Measurements from ENCODE around the gene MAU2.

MAU2 gene

DNA sequence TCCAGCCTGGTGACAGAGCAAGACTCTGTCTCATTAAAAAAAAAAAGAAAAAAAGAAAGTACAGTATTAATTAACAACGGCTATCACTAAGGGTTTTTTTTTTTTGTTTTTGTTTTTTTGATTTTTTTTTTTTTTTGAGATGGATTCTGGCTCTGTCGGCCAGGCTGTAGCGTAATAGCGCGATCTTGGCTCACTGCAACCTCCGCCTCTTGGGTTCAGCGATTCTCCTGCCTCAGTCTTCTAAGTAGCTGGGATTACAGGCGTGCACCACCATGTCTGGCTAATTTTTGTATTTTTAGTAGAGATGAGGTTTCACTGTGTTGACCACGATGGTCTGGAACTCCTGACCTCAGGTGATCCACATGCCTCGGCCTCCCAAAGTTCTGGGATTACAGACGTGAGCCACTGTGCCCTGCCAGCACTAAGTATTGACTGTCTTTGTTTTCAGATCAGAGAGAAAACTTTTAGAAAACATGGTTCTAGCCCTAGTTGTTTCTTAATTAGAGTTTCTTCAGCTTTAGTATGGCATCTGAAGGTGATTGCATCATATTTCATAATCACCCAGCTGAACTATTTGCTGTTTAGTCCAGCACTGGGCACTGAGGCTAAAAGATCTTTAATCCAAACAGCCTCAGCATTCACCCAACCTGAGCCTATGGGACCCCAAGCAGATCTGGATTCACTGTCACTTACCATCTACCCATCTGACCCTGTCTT is 82.2 kb downstream of the MAU2 start:
- no peak overlapping the region for H3K9ac ChIP-seq (ENCODE audit: low read length)
- H3K4me3 ChIP-seq (ENCODE audit: low read length), result no peak overlapping the region
- no peak overlapping the region for H3K27ac ChIP-seq (ENCODE audit: low read depth, low read length)
- no peaks in the 10 kb centered on the region for H3K36me3 ChIP-seq (ENCODE audit: control insufficient read depth, insufficient read depth, low read length)
- H3K4me1 ChIP-seq (ENCODE audit: control insufficient read depth, insufficient read depth, low read length), result peaks cover 8% of the 10 kb centered on the region
- no peaks in the 10 kb centered on the region for H3K27me3 ChIP-seq (ENCODE audit: control insufficient read depth, insufficient read depth, low read length)

- Histone ChIP-seq H3K4me3 (ENCODE audit: low read length) (no peak overlapping the region), H3K36me3 (ENCODE audit: control insufficient read depth, insufficient read depth, low read length) (no peaks in the 10 kb centered on the region), H3K27ac (ENCODE audit: low read depth, low read length) (no peak overlapping the region), H3K9ac (ENCODE audit: low read length) (no peak overlapping the region), H3K4me1 (ENCODE audit: control insufficient read depth, insufficient read depth, low read length) (peaks cover 8% of the 10 kb centered on the region), H3K27me3 (ENCODE audit: control insufficient read depth, insufficient read depth, low read length) (no peaks in the 10 kb centered on the region)
Measured at GRCh38 chr19:19403373-19403901, 82.8 kb downstream of the MAU2 start.

- peak within 1 kb of the TSS; percentile 83 for H3K27ac ChIP-seq (ENCODE audit: low read depth, low read length)
- H3K9ac ChIP-seq (ENCODE audit: low read length), result peak within 1 kb of the TSS; percentile 7
- H3K36me3 ChIP-seq (ENCODE audit: control insufficient read depth, insufficient read depth, low read length), result no peaks in the 10 kb centered on the region
- H3K27me3 ChIP-seq (ENCODE audit: control insufficient read depth, insufficient read depth, low read length), result no peaks in the 10 kb centered on the region
- H3K4me3 ChIP-seq (ENCODE audit: low read length), result peak within 1 kb of the TSS; percentile 77
- peaks cover 11% of the 10 kb centered on the region for H3K4me1 ChIP-seq (ENCODE audit: control insufficient read depth, insufficient read depth, low read length)
Measured at GRCh38 chr19:19404879-19405860, 84.5 kb downstream of the MAU2 start, which contains the start of gene GATAD2A. Gene GATAD2A, plus strand, starts transcription at chr19:19405675. Its CDS starts 59,671 bp downstream, at chr19:19465346.

DNA sequence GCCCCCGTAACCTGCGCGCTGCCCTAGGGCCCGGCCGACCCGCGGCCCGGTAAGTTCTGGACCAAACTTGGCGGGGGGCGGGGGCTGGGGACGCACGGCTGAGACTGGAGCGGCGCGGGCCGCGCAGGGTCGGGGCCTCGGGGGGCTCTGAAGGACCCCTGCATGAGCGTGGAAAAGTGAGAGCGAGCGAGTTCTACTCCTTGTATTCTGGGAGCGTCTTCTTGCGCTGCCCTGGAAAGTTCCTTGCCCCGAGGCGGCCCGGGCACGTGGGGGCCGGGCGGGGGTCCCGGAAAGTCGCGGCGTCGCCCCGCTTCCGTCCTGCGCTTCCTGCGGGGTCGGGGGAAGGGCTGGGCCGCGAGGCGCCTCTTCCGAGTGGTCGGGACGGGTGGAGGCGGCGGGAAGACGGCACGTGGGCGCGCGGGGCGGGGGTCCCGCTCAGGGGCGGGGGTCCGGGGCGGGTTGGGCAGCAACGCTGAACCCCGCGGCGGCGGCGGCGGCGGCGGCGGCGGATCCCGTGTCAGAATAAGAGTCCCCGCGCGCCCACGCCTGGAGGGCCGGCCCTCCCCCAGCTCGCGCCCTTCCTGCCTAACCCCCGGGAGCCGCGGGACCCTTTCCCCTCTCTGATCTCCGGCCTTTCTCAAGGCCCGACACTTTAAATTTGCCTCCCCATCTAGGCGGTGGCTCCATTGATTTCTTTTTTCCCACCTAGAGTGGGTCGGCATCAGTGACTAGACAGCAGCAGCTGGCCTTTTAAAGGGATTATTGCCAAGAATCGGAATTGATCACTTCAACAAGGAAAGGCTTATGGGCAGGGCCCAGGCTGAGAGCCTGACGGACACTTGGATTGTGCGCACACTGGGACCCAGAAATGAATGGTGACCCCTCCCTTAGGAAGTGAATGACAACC is 85.6 kb downstream of the MAU2 start:
- Histone ChIP-seq H3K36me3 (ENCODE audit: control insufficient read depth, insufficient read depth, low read length) (no peaks in the 10 kb centered on the region), H3K27ac (ENCODE audit: low read depth, low read length) (peak overlapping the region; percentile 74), H3K4me3 (ENCODE audit: low read length) (peak overlapping the region; percentile 77), H3K4me1 (ENCODE audit: control insufficient read depth, insufficient read depth, low read length) (peaks cover 11% of the 10 kb centered on the region), H3K9ac (ENCODE audit: low read length) (peak overlapping the region; percentile 7), H3K27me3 (ENCODE audit: control insufficient read depth, insufficient read depth, low read length) (no peaks in the 10 kb centered on the region)

DNA sequence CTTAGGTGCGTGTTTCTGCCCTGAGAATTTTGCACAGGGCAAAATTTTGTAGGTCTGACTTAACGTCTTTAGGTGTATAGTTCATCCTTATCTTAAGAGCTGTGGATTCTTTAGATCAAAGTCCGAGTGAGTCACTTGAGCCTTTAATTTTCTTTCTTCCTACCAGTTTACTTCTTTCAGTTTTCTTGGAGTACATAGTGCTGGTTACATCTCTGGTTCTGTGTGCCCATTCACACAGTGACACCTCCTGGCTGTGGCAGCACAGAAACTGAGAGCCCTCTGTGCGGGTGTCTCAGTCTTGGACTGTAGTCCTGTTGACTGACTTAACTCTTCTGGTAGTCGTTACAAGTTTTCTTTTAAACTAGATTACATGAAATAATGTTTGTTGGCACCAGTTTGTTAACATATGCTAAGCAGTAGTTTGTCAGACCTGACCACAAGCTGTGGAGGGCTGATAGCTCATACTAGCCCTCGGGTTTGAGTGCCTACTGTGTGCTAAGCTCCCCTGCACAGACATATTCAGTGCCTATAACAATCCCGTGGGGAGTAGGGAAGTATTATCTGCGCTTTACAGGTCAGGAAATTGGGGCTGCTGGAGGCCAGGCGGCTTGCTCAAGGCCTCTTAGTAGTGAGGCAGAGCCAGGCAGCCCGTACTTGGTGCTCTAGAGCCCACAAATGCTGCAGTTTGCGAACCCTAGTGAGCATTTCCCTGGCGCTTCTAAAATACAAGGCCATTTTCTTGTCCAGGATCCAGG is 86.4 kb downstream of the MAU2 start:
- H3K4me1 ChIP-seq (ENCODE audit: control insufficient read depth, insufficient read depth, low read length), result peaks cover 11% of the 10 kb centered on the region
- peak overlapping the region; percentile 76 for H3K4me3 ChIP-seq (ENCODE audit: low read length)
- peak overlapping the region; percentile 53 for H3K27ac ChIP-seq (ENCODE audit: low read depth, low read length)
- H3K9ac ChIP-seq (ENCODE audit: low read length), result peak overlapping the region; percentile 49
- no peaks in the 10 kb centered on the region for H3K27me3 ChIP-seq (ENCODE audit: control insufficient read depth, insufficient read depth, low read length)
- no peaks in the 10 kb centered on the region for H3K36me3 ChIP-seq (ENCODE audit: control insufficient read depth, insufficient read depth, low read length)

DNA sequence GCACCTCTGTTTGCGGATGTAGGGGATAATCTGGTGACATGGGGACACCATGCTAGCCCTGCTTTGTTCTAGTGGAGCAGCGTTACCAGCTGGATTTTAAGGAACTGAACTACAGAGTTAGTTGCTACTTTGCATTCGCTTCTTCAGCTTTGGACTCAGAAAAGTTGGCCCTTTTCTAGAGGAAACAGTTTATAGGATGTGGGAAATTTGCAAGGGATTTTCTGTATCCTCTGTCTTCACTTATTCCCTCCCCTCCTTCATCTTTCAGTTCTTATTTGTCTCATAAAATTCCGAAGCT is 87.0 kb downstream of the MAU2 start:
- H3K9ac ChIP-seq (ENCODE audit: low read length), result peak overlapping the region; percentile 49
- H3K4me1 ChIP-seq (ENCODE audit: control insufficient read depth, insufficient read depth, low read length), result peaks cover 11% of the 10 kb centered on the region
- H3K36me3 ChIP-seq (ENCODE audit: control insufficient read depth, insufficient read depth, low read length), result no peaks in the 10 kb centered on the region
- H3K27ac ChIP-seq (ENCODE audit: low read depth, low read length), result no peak overlapping the region
- H3K4me3 ChIP-seq (ENCODE audit: low read length), result peak overlapping the region; percentile 76
- no peaks in the 10 kb centered on the region for H3K27me3 ChIP-seq (ENCODE audit: control insufficient read depth, insufficient read depth, low read length)

Measured in rectal smooth muscle tissue (tissue), 1 donor.